ENCODE measurements around the gene FLVCR2.

FLVCR2 gene

DNA sequence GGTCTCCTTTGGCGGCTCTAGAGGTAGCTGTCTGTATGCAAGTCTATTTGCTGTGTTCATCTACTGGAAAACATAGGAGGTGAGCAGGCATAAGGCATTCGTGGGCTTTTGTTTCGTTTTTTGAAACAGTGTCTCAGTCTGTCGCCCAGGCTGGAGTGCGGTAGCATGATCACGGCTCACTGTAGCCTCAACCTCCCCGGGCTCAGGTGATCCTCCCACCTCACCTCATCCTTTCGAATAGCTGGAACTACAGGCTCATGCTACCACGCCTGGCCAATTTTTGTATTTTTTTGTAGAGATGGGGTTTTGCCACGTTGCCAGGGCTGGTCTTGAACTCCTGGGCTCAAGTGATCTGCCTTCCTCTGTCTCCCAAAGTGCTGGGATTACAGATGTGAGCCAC is 27.5 kb downstream of the FLVCR2 start:
- DNase-seq = no peak
- Histone ChIP-seq H3K36me3 (ENCODE audit: control insufficient read depth, insufficient read depth, low read length) (no peaks in the 10 kb centered on the region), H3K4me1 (ENCODE audit: control insufficient read depth, insufficient read depth, low read length, poor library complexity, severe bottlenecking) (no peaks in the 10 kb centered on the region), H3K27me3 (replicated peaks; ENCODE audit: control insufficient read depth, insufficient read depth, low read length, poor library complexity, severe bottlenecking) (no peaks in the 10 kb centered on the region), H3K27ac (ENCODE audit: insufficient read depth, low read length, poor library complexity, severe bottlenecking) (no peak overlapping the region), H3K4me3 (ENCODE audit: insufficient read depth, low read depth, low read length, poor library complexity, severe bottlenecking) (no peak overlapping the region), H3K9me3 (ENCODE audit: control insufficient read depth, low read length) (no peaks in the 10 kb centered on the region)

DNA sequence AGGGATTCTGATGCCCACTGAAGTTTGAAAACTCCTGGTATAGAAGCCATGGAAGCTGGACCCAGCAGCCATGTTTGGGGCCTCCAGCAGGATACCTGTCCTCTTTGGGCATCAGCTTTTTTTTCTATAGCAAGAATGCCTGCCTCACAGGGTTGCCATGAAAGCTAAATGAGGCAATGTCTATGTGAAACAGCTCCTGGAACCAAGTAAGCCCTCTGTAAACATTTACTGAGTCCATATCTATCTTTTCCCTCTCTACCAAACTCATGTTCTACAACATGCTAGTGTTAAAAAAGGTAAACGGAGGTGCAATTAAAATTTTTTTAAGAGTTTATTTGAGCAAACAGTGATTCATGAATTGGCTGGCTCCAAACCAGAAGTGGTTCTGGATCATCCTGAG is 28.6 kb downstream of the FLVCR2 start:
- H3K4me3 ChIP-seq (ENCODE audit: insufficient read depth, low read depth, low read length, poor library complexity, severe bottlenecking) = no peak overlapping the region
- DNase-seq = no peak
- H3K27ac ChIP-seq (ENCODE audit: insufficient read depth, low read length, poor library complexity, severe bottlenecking) = no peak overlapping the region
- no peaks in the 10 kb centered on the region for H3K27me3 ChIP-seq (replicated peaks; ENCODE audit: control insufficient read depth, insufficient read depth, low read length, poor library complexity, severe bottlenecking)
- H3K36me3 ChIP-seq (ENCODE audit: control insufficient read depth, insufficient read depth, low read length) = no peaks in the 10 kb centered on the region
- no peaks in the 10 kb centered on the region for H3K4me1 ChIP-seq (ENCODE audit: control insufficient read depth, insufficient read depth, low read length, poor library complexity, severe bottlenecking)
- no peaks in the 10 kb centered on the region for H3K9me3 ChIP-seq (ENCODE audit: control insufficient read depth, low read length)

DNA sequence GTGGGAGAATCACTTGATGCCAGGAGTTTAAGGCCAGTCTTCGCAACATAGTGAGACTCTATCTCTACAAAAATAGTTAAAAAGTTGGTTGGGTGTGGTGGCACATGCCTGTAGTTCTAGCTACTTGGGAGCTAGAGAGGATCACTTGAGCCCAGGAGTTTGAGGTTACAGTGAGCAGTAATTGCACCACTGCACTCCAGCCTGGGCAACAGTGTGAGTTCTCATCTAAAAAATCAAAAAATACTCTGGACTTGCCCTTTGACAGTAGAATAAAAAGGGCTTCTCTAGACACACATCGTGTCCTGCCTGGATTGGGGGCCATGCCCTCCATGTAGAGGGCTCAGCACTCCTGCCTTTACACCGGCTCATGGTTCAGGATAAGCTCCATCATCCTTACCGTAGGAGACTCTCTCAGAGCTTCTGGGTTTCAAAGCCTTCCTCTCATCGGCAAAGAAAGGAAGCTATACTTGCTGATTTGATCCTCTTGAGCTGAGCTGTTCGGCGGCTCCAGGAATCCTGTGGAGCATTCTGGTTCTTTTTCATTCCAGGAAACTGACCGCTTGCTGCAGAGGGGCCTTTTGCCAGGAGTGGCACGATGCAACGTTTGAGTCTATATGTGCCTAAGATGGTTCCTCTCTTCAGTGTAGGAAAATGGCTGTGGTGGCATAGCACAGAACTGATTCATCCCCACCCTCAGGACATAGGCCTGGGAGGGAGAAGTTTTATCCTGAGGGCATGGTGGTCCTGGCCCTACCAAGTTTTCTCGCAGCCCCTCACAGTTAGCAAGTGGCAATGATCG is 29.6 kb downstream of the FLVCR2 start:
- Histone ChIP-seq H3K27me3 (replicated peaks; ENCODE audit: control insufficient read depth, insufficient read depth, low read length, poor library complexity, severe bottlenecking) (no peaks in the 10 kb centered on the region), H3K27ac (ENCODE audit: insufficient read depth, low read length, poor library complexity, severe bottlenecking) (no peak overlapping the region), H3K4me1 (ENCODE audit: control insufficient read depth, insufficient read depth, low read length, poor library complexity, severe bottlenecking) (no peaks in the 10 kb centered on the region), H3K4me3 (ENCODE audit: insufficient read depth, low read depth, low read length, poor library complexity, severe bottlenecking) (no peak overlapping the region), H3K9me3 (ENCODE audit: control insufficient read depth, low read length) (no peaks in the 10 kb centered on the region), H3K36me3 (ENCODE audit: control insufficient read depth, insufficient read depth, low read length) (no peaks in the 10 kb centered on the region)
- no peak for DNase-seq

DNA sequence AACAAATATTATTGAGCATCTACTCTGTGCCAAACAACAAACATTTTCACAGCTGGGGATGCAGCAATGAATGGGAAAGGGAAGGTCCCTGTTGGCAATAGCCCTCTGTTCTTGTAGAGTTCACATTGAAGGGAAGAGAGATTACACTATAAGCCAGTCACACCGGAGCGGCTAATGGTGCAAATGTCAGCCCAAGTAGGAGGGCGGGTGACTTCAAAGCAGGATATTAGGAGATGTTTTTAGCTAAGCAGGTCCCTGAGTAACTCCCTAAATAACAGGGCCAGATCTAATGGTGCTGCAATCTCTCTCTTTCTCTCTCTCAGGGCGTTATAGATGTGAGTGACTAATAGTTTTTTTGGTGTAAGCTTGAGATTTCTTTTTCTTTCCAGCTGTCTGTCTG is 30.7 kb downstream of the FLVCR2 start:
- H3K4me3 ChIP-seq (ENCODE audit: insufficient read depth, low read depth, low read length, poor library complexity, severe bottlenecking) = no peak overlapping the region
- no peaks in the 10 kb centered on the region for H3K36me3 ChIP-seq (ENCODE audit: control insufficient read depth, insufficient read depth, low read length)
- H3K4me1 ChIP-seq (ENCODE audit: control insufficient read depth, insufficient read depth, low read length, poor library complexity, severe bottlenecking) = no peaks in the 10 kb centered on the region
- no peak for DNase-seq
- no peaks in the 10 kb centered on the region for H3K27me3 ChIP-seq (replicated peaks; ENCODE audit: control insufficient read depth, insufficient read depth, low read length, poor library complexity, severe bottlenecking)
- H3K27ac ChIP-seq (ENCODE audit: insufficient read depth, low read length, poor library complexity, severe bottlenecking) = no peak overlapping the region
- no peaks in the 10 kb centered on the region for H3K9me3 ChIP-seq (ENCODE audit: control insufficient read depth, low read length)

DNA sequence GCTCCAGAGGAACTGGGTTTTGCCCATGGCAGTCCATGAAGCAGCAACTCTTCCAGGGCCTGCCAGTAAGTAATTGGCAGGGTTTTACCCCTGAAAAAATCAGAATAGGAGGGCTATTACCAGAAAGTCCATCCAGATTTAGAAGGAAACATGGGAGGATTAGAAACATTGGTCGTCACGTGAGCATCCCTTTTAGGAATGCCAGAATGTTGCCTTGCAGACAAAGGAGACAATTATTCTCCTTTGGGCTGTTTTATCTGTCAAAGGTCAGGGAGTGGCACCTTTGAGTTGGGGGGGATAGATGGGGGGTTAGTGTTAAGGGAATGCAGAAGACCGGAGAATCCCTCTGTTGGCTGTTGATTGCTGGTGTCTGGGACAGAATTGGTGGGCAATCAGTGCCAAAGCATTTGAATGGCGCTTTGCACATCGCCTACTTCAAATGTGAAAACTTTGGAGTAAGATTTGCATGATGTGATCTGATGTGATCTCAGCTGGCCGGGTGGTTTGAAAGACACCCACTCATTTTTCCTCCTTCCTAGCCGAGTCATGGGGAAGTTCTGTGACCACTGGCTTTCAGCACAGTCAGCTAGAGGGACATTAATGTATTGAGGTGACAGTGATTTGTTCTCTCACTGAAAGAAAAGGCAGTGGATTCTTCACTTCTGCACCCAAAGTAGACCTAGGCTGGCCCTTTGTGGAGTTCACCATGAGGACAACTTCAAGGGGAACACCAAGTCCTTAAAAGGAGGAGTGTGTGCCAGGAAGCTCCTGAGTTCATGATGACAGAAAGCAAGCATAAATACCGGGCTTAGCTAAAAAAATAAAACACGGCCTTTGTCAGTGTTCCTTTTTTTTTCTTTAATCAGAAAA is 31.4 kb downstream of the FLVCR2 start:
- H3K27ac ChIP-seq (ENCODE audit: insufficient read depth, low read length, poor library complexity, severe bottlenecking) = no peak overlapping the region
- no peaks in the 10 kb centered on the region for H3K27me3 ChIP-seq (replicated peaks; ENCODE audit: control insufficient read depth, insufficient read depth, low read length, poor library complexity, severe bottlenecking)
- no peak for DNase-seq
- no peaks in the 10 kb centered on the region for H3K36me3 ChIP-seq (ENCODE audit: control insufficient read depth, insufficient read depth, low read length)
- no peaks in the 10 kb centered on the region for H3K4me1 ChIP-seq (ENCODE audit: control insufficient read depth, insufficient read depth, low read length, poor library complexity, severe bottlenecking)
- no peak overlapping the region for H3K4me3 ChIP-seq (ENCODE audit: insufficient read depth, low read depth, low read length, poor library complexity, severe bottlenecking)
- H3K9me3 ChIP-seq (ENCODE audit: control insufficient read depth, low read length) = no peaks in the 10 kb centered on the region

DNA sequence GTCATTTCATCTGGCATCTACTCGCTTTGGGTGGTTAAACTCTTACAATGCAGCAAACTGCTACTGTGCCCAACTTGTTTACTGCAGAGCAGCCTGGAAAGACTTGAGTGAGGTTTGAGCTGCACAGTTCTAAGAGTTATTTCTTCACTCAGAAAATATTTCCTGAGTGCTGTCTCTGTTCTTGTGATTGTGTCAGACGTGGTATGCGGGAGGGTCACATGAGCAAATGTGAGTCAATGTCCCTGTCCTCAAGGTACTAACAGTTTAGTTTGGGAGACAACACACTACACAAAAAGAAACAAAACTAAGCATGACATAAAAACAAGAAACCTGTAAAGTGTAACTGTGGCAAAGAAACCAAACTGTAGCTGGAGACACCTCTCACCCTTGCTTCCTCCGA is 32.4 kb downstream of the FLVCR2 start:
- Histone ChIP-seq H3K4me1 (ENCODE audit: control insufficient read depth, insufficient read depth, low read length, poor library complexity, severe bottlenecking) (no peaks in the 10 kb centered on the region), H3K27me3 (replicated peaks; ENCODE audit: control insufficient read depth, insufficient read depth, low read length, poor library complexity, severe bottlenecking) (no peaks in the 10 kb centered on the region), H3K27ac (ENCODE audit: insufficient read depth, low read length, poor library complexity, severe bottlenecking) (no peak overlapping the region), H3K9me3 (ENCODE audit: control insufficient read depth, low read length) (no peaks in the 10 kb centered on the region), H3K4me3 (ENCODE audit: insufficient read depth, low read depth, low read length, poor library complexity, severe bottlenecking) (no peak overlapping the region), H3K36me3 (ENCODE audit: control insufficient read depth, insufficient read depth, low read length) (no peaks in the 10 kb centered on the region)
- no peak for DNase-seq

DNA sequence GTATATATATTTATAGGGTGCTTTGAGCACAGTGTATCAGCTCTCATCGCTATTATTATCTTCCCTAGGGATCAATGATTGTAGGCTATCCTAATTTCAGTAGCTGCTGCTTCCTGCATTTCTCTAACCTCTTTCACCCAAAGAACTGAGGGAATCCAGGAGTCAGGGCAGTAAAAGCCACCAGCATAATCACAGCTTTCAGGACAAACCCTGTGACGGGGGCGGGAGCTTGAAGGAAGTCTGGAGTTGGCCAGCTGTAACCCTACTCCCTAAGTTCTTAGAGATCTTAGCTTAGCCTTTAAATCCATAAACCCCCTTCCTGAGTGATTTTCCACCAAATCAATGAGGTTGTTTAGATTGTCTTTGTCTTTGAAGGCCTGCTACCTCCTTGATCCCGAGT is 33.7 kb downstream of the FLVCR2 start:
- no peaks in the 10 kb centered on the region for H3K4me1 ChIP-seq (ENCODE audit: control insufficient read depth, insufficient read depth, low read length, poor library complexity, severe bottlenecking)
- H3K4me3 ChIP-seq (ENCODE audit: insufficient read depth, low read depth, low read length, poor library complexity, severe bottlenecking) = no peak overlapping the region
- no peak overlapping the region for H3K27ac ChIP-seq (ENCODE audit: insufficient read depth, low read length, poor library complexity, severe bottlenecking)
- no peak for DNase-seq
- H3K36me3 ChIP-seq (ENCODE audit: control insufficient read depth, insufficient read depth, low read length) = no peaks in the 10 kb centered on the region
- H3K9me3 ChIP-seq (ENCODE audit: control insufficient read depth, low read length) = no peaks in the 10 kb centered on the region
- no peaks in the 10 kb centered on the region for H3K27me3 ChIP-seq (replicated peaks; ENCODE audit: control insufficient read depth, insufficient read depth, low read length, poor library complexity, severe bottlenecking)

DNA sequence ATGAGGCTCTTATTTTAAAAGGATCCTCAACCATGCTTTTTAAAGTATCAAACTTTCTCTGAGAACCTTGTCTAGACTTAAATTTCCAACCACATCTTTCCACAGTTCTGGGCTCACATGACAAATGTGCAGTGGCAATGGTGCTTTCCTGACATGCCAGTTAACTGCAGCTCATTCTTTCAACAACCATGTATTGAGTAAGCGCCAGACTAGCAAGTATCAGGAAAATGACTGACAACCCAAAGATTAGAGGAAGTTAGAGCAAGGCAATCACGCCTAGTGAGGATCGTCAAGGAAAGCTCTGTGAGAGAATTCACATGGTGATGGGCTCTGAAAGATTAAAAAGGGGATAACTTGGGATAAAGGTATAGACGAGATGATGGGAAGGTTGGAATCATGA is 35.8 kb downstream of the FLVCR2 start:
- Histone ChIP-seq H3K36me3 (ENCODE audit: control insufficient read depth, insufficient read depth, low read length) (no peaks in the 10 kb centered on the region), H3K27ac (ENCODE audit: insufficient read depth, low read length, poor library complexity, severe bottlenecking) (no peak overlapping the region), H3K27me3 (replicated peaks; ENCODE audit: control insufficient read depth, insufficient read depth, low read length, poor library complexity, severe bottlenecking) (no peaks in the 10 kb centered on the region), H3K4me1 (ENCODE audit: control insufficient read depth, insufficient read depth, low read length, poor library complexity, severe bottlenecking) (no peaks in the 10 kb centered on the region), H3K4me3 (ENCODE audit: insufficient read depth, low read depth, low read length, poor library complexity, severe bottlenecking) (no peak overlapping the region), H3K9me3 (ENCODE audit: control insufficient read depth, low read length) (no peaks in the 10 kb centered on the region)
- no peak for DNase-seq

DNA sequence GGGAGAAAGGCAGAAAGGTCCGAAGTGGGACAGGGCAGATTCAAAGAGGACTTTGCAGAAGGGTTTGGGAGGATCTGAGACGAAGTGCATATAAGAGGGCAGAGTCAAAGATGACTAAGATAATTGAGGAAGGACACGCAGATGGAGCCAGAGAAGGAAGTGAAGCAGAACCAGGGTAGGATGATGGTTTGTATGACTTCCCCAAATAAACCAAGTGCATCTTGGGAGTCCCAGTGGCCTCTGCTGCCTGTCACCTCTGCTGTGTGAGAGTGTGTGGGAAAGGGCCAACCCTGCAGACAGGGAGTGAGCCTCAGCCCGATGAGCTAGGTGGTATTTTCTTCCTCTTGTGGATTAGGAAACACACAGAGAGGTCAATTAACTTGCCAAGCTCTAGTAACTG is 36.8 kb downstream of the FLVCR2 start:
- H3K9me3 ChIP-seq (ENCODE audit: control insufficient read depth, low read length) = no peaks in the 10 kb centered on the region
- no peaks in the 10 kb centered on the region for H3K27me3 ChIP-seq (replicated peaks; ENCODE audit: control insufficient read depth, insufficient read depth, low read length, poor library complexity, severe bottlenecking)
- no peak for DNase-seq
- no peak overlapping the region for H3K4me3 ChIP-seq (ENCODE audit: insufficient read depth, low read depth, low read length, poor library complexity, severe bottlenecking)
- H3K27ac ChIP-seq (ENCODE audit: insufficient read depth, low read length, poor library complexity, severe bottlenecking) = no peak overlapping the region
- no peaks in the 10 kb centered on the region for H3K4me1 ChIP-seq (ENCODE audit: control insufficient read depth, insufficient read depth, low read length, poor library complexity, severe bottlenecking)
- no peaks in the 10 kb centered on the region for H3K36me3 ChIP-seq (ENCODE audit: control insufficient read depth, insufficient read depth, low read length)

DNA sequence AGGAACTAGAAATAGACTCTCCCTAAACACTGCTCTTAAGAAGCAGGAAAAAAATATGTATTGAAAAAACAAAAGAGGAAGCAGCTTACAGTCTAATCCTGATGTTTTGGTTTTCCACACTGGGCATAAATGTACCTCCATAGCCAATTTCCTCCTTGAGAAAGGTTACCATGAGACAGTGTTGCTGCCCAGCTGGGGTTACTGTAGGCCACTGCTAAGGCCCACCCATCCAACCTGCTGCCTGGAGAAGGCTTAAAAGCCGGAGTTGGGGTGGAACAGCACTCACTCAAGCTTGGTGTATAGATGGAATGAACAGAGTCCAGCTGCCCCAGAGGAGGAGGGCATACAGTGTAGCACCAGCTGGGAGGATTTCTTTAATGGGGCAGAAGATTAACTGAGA is 41.1 kb downstream of the FLVCR2 start:
- Histone ChIP-seq H3K4me3 (ENCODE audit: insufficient read depth, low read depth, low read length, poor library complexity, severe bottlenecking) (no peak overlapping the region), H3K27ac (ENCODE audit: insufficient read depth, low read length, poor library complexity, severe bottlenecking) (no peak overlapping the region), H3K9me3 (ENCODE audit: control insufficient read depth, low read length) (no peaks in the 10 kb centered on the region), H3K4me1 (ENCODE audit: control insufficient read depth, insufficient read depth, low read length, poor library complexity, severe bottlenecking) (no peaks in the 10 kb centered on the region), H3K27me3 (replicated peaks; ENCODE audit: control insufficient read depth, insufficient read depth, low read length, poor library complexity, severe bottlenecking) (no peaks in the 10 kb centered on the region), H3K36me3 (ENCODE audit: control insufficient read depth, insufficient read depth, low read length) (no peaks in the 10 kb centered on the region)
- DNase-seq = no peak
